Pancreas (tissue), 10 donors: ENCODE results near the gene SULT1E1. TPM values are rescaled to one million over a fixed set of nuclear protein-coding genes. Genes with fewer than 3 reads are reported as not detected.
"Not testable (repeated sequence)": the region's sequence is repeated elsewhere in the genome, so short reads cannot be mapped to it uniquely, and the experiment has no call there.

ENCODE experiments used
- ATAC-seq, 4 donors: fragments of 200-7000 bp; cut with Tn5 transposase; one replicate each; pipeline versions ENCODE4 v1.8.0 to v1.9.1; 2020; ENCODE audit warnings: mild to moderate bottlenecking in 4 of 4, moderate library complexity in 4 of 4
- DNase-seq, 6 donors: peaks; one replicate each; pipeline ENCODE4 v3.0.0-alpha.2; 2020
- FAIRE-seq: peaks from 2 replicates; lab custom pipeline; 2012; peaks lifted over from hg19 to GRCh38; lab: Jason Lieb, UNC
- H3K27ac ChIP-seq, 4 donors: fragments of 200-600 bp; sonication (generic); 1 replicate in 3 of 4; 2 replicates in 1 of 4; pipeline versions ENCODE4 v1.5.0 to v1.8.0; 2020
- H3K27me3 ChIP-seq, 4 donors: fragments of 200-600 bp; one replicate each; pipeline ENCODE4 v1.8.0; 2021
- H3K36me3 ChIP-seq, 3 donors: fragments of 200-600 bp; sonication (generic) in 1 of 3; one replicate each; pipeline versions ENCODE4 v1.5.0 to v1.8.0; 2020 to 2021
- H3K4me1 ChIP-seq, 3 donors: fragments of 200-600 bp; one replicate each; pipeline ENCODE4 v1.8.0; 2021
- H3K4me3 ChIP-seq, 4 donors: fragments of 200-600 bp; sonication (generic) in 2 of 4; one replicate each; pipeline versions ENCODE4 v1.5.0 to v1.8.0; 2020 to 2021
- H3K9me3 ChIP-seq, 4 donors: fragments of 200-600 bp; one replicate each; pipeline ENCODE4 v1.8.0; 2021
- CTCF ChIP-seq, 4 donors: fragments of 200-600 bp; sonication (generic) in 3 of 4; IDR thresholded peaks; one replicate each; pipeline versions ENCODE4 v1.5.0 to v1.8.0; 2021; ENCODE audit warnings: antibody characterized with exemption in 4 of 4
- WGBS, 2 donors: extraction: QIAGEN DNeasy Blood & Tissue Kit; methylation state at CpG; one replicate each; pipeline ENCODE4 v1.1.7; 2013; 5-methylcytosine and 5-hydroxymethylcytosine counted together
- intact Hi-C, 3 donors: fragments of 100-400 bp; cut with DNase I; formaldehyde crosslinking; loops; one replicate each; pipeline versions ENCODE4 v1.11.1 to v1.14.2; 2022
- polyA plus RNA-seq, 2 donors: library from polyadenylated mRNA; stranded (reverse); fragments of 200-250 nt; gene quantifications; one replicate each; pipeline ENCODE4 v1.2.3, GENCODE V29; 2013
- total RNA-seq, 6 donors: library from RNA; stranded (reverse); fragmentation: NEBNext Ultra II Directional in 4 of 6; extraction: Animal tissue kit (Norgen Biotek cat#: 25700) in 4 of 6; gene quantifications; one replicate each; pipeline versions ENCODE4 v1.2.1 to v1.2.4, GENCODE V29; 2021 to 2023
- donor health status: healthy with polysubstance abuse.
- donor health status: DM: no; HTN: no; CAD: no; lungs with moderate emphysema.
- donor health status: DM: no; HTN: no; CAD: no.
- donor health status: control.
- donor health status: control.
- donor health status: Bipolar disorder and iron deficiency.
- donor health status: DM: yes; HTN: yes; CAD: no.
- donor health status: DM: no; HTN: no; CAD: no.
- donor health status: DM: no; HTN: no; CAD: no.
- donor health status: DM: yes; HTN: yes; CAD: no.

The SULT1E1 gene
- total and polyA plus RNA-seq, 8 donors = 0.13 to 0.37 TPM; not detected in 6

GRCh38 chr4:69829678-69830077 is 30.3 kb downstream of the SULT1E1 start:
- Histone ChIP-seq H3K9me3 (no peaks in the 10 kb centered on the region), H3K27me3 (no peaks in the 10 kb centered on the region), H3K4me3 (no peak overlapping the region), H3K36me3 (no peaks in the 10 kb centered on the region), H3K4me1 (peaks cover 16 to 35% (median 30%) of the 10 kb centered on the region in 3 donors), H3K27ac (no peak overlapping the region)
- ATAC-seq (no peak), FAIRE-seq (no peak), DNase-seq (no peak)
- intact Hi-C loops = no loop called here
- TF ChIP-seq CTCF (IDR thresholded peaks at IDR 0.05) = no peak
- 91 to 94% methylated on average over 2 of the region's 2 CpGs for WGBS, 2 donors

- H3K4me3 ChIP-seq = no peak overlapping the region
- no peaks in the 10 kb centered on the region for H3K27me3 ChIP-seq
- intact Hi-C loops = no loop called here
- ATAC-seq (no peak), DNase-seq (no peak), FAIRE-seq (no peak)
- H3K27ac ChIP-seq = no peak overlapping the region
- H3K9me3 ChIP-seq = no peaks in the 10 kb centered on the region
- TF ChIP-seq CTCF (IDR thresholded peaks at IDR 0.05) = no peak
- no peaks in the 10 kb centered on the region for H3K36me3 ChIP-seq
- H3K4me1 ChIP-seq = peaks cover 16 to 35% (median 30%) of the 10 kb centered on the region in 3 donors
- WGBS, 2 donors = 77 to 80% methylated on average over 3 of the region's 3 CpGs
These were observed 31.1 kb downstream of the SULT1E1 start for GRCh38 chr4:69828828-69829227.

GRCh38 chr4:69825056-69825455 is 34.9 kb downstream of the SULT1E1 start:
- H3K27me3 ChIP-seq, FAIRE-seq, H3K4me1 ChIP-seq, H3K36me3 ChIP-seq, H3K9me3 ChIP-seq, intact Hi-C loops, H3K4me3 ChIP-seq, H3K27ac ChIP-seq, DNase-seq, ATAC-seq: not testable (repeated sequence)
- 72 to 76% methylated on average over 8 of the region's 8 CpGs for WGBS, 2 donors

DNA sequence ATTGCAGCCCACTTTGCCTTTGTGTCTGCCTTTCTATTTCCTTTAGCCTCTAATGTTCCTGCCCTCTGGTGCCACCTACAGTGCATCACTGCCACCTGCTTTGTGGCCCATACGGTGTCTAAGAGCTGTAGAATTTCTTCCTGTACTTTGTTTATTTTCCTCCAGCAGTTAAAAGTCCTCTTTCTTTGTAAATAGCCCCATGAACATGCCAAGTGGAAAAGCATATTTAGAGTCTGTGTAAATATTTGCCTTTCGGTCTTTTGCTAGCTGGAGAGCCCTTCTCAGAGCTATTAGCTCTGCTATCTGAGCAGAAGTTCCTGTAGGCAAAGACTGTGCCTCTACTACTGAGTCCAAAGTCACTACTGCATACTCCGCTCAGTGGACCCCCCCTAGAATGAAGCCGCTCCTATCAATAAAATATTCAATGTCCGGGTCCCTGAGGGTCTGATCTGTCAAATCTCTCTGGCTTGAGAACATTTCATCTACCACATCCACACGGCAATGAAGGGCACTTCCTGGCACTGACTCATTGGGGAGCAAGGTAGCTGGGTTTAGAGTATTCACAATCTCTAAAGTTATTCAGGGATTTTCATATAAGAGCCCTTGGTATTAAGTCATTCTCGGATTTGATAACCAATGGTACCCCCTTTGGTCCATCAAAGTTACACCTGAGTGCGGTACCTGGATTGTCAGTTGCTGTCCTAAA is 36.3 kb downstream of the SULT1E1 start:
- intact Hi-C loops = no loop called here
- Histone ChIP-seq H3K36me3 (no peaks in the 10 kb centered on the region), H3K4me3 (no peak overlapping the region), H3K27ac (peak overlapping the region in 2 of 4 donors; percentile 58 to 64), H3K4me1 (no peaks in the 10 kb centered on the region), H3K27me3 (no peaks in the 10 kb centered on the region), H3K9me3 (no peaks in the 10 kb centered on the region)
- peak; percentile 96 to 99 (median 98) for ATAC-seq
- peak in 5 of 6 donors; percentile 61 to 70 (median 63) for DNase-seq
- peak in 3 of 4 donors; percentile 22 to 53 (median 25) for TF ChIP-seq CTCF (IDR thresholded peaks at IDR 0.05)
- no peak for FAIRE-seq
- 35 to 37% methylated on average over 8 of the region's 8 CpGs for WGBS, 2 donors

DNA sequence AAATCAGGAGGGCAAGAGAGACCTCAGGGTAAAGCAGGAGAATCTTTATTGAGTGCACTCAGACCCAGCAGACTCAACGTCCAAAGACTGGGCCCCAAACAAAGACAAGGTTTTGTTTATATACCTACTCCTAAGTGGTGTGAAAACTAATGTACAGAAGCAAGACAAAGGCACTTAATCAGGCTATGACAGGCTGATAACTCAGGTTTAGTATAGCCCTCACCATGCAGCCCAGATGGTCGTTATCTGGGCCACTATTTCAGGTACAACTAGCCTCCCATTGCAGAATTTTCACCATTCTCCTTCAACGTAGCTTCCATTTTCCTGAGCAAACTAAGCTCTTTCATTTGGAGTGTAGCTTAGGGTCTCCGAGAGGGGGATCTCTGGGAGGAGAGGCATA is 36.9 kb downstream of the SULT1E1 start:
- intact Hi-C loops = no loop called here
- 48 to 50% methylated on average over 4 of the region's 4 CpGs for WGBS, 2 donors
- DNase-seq = no peak
- no peaks in the 10 kb centered on the region for H3K4me1 ChIP-seq
- no peaks in the 10 kb centered on the region for H3K9me3 ChIP-seq
- FAIRE-seq = no peak
- no peaks in the 10 kb centered on the region for H3K27me3 ChIP-seq
- ATAC-seq = peak in 2 of 4 donors; percentile 5 to 24
- TF ChIP-seq CTCF (IDR thresholded peaks at IDR 0.05) = no peak
- no peak overlapping the region for H3K4me3 ChIP-seq
- H3K27ac ChIP-seq = peak overlapping the region in 2 of 4 donors; percentile 58 to 64
- H3K36me3 ChIP-seq = no peaks in the 10 kb centered on the region
